Measurements from ENCODE around the gene MCM6.

DNA sequence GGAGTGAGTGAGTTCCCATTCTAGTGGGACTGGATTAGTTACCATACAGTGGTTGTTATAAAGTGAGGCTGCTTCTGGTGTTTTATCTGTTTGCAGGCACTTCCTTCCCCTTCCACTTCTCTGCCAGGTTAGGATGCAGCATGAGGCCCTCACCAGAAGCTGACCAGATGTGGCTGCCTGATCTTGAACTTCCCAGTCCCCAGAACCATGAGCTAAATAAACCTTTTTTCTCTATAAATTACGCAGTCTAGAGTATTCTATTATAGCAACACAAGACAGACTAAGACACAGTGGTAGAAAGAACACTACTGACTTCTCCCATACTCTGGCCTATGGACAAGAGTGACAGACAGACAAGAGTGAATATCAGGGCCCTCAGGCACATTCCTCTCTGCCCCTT lies 53.4 kb downstream of the MCM6 start:
- TF ChIP-seq, protein P1, sequence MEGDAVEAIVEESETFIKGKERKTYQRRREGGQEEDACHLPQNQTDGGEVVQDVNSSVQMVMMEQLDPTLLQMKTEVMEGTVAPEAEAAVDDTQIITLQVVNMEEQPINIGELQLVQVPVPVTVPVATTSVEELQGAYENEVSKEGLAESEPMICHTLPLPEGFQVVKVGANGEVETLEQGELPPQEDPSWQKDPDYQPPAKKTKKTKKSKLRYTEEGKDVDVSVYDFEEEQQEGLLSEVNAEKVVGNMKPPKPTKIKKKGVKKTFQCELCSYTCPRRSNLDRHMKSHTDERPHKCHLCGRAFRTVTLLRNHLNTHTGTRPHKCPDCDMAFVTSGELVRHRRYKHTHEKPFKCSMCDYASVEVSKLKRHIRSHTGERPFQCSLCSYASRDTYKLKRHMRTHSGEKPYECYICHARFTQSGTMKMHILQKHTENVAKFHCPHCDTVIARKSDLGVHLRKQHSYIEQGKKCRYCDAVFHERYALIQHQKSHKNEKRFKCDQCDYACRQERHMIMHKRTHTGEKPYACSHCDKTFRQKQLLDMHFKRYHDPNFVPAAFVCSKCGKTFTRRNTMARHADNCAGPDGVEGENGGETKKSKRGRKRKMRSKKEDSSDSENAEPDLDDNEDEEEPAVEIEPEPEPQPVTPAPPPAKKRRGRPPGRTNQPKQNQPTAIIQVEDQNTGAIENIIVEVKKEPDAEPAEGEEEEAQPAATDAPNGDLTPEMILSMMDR (IDR thresholded peaks at IDR 0.05) = no peak
- TF ChIP-seq EP300 (IDR thresholded peaks at IDR 0.05; ENCODE audit: low read depth) = no peak
